ENCODE results near the gene GMDS.

The GMDS gene

GRCh38 chr6:1611572-1612298 is 633.7 kb downstream of the GMDS start:
- DNase-seq (ENCODE audit: low read depth, low spot score), result no peak
- H3K4me3 ChIP-seq (ENCODE audit: low read depth, low read length), result peak overlapping the region; percentile 62
- TF ChIP-seq CTCF (IDR thresholded peaks at IDR 0.05; ENCODE audit: low read depth, low read length), result no peak
- in situ Hi-C loops (cut with HindIII; ENCODE audit: low sequenced_read_pairs), result no loop called here

- peak; percentile 2 for TF ChIP-seq CTCF (IDR thresholded peaks at IDR 0.05; ENCODE audit: low read depth, low read length)
- in situ Hi-C loops (cut with HindIII; ENCODE audit: low sequenced_read_pairs), result no loop called here
- peak overlapping the region; percentile 57 for H3K4me3 ChIP-seq (ENCODE audit: low read depth, low read length)
- DNase-seq (ENCODE audit: low read depth, low spot score), result no peak
Observed at GRCh38 chr6:1611322-1611571, 634.2 kb downstream of the GMDS start.

DNA sequence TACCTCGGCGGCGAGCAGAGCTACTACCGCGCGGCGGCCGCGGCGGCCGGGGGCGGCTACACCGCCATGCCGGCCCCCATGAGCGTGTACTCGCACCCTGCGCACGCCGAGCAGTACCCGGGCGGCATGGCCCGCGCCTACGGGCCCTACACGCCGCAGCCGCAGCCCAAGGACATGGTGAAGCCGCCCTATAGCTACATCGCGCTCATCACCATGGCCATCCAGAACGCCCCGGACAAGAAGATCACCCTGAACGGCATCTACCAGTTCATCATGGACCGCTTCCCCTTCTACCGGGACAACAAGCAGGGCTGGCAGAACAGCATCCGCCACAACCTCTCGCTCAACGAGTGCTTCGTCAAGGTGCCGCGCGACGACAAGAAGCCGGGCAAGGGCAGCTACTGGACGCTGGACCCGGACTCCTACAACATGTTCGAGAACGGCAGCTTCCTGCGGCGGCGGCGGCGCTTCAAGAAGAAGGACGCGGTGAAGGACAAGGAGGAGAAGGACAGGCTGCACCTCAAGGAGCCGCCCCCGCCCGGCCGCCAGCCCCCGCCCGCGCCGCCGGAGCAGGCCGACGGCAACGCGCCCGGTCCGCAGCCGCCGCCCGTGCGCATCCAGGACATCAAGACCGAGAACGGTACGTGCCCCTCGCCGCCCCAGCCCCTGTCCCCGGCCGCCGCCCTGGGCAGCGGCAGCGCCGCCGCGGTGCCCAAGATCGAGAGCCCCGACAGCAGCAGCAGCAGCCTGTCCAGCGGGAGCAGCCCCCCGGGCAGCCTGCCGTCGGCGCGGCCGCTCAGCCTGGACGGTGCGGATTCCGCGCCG is 634.7 kb downstream of the GMDS start:
- no peak for TF ChIP-seq CTCF (IDR thresholded peaks at IDR 0.05; ENCODE audit: low read depth, low read length)
- H3K4me3 ChIP-seq (ENCODE audit: low read depth, low read length), result peak overlapping the region; percentile 57
- DNase-seq (ENCODE audit: low read depth, low spot score), result no peak
- in situ Hi-C loops (cut with HindIII; ENCODE audit: low sequenced_read_pairs), result no loop called here

- in situ Hi-C loops (cut with HindIII; ENCODE audit: low sequenced_read_pairs), result no loop called here
- DNase-seq (ENCODE audit: low read depth, low spot score), result peak; percentile 96
- TF ChIP-seq CTCF (IDR thresholded peaks at IDR 0.05; ENCODE audit: low read depth, low read length), result no peak
- H3K4me3 ChIP-seq (ENCODE audit: low read depth, low read length), result peak within 1 kb of the TSS; percentile 57
Observed at GRCh38 chr6:1609648-1610496, 635.5 kb downstream of the GMDS start, which contains the start of gene FOXC1. Gene FOXC1, plus strand, starts transcription at chr6:1609915. Its CDS starts 531 bp downstream, at chr6:1610446.

DNA sequence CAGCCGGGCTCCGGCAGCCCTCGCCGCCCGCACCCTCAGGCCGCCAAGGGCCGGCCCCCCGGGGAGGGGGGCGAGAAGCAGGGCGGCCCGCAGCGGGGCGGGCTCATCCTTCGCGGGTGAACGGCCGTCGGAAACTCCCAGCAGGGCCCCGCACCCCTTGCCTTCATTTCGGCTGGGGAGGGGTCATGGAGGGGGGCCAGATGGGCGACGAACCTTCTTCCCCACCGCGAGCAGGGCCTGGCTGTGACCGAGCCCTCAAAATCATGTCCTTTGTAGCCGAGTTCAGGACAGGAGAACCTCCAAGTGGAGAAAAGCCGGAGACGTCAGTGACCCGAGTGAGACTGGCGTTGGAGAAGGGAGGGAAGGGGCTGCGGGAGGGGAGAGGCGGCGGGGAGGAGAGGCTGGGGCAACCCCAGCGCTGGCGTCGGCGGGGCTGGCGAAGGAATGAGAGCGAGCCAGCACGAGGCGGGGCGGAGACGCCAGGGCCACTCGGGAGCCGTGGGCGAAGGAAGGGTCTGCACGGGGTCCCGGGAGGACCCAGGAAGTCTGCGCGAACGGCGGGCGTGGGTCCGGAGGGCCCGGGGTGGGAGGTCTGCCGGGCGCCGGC is 636.3 kb downstream of the GMDS start:
- no peak for TF ChIP-seq CTCF (IDR thresholded peaks at IDR 0.05; ENCODE audit: low read depth, low read length)
- in situ Hi-C loops (cut with HindIII; ENCODE audit: low sequenced_read_pairs), result no loop called here
- peak; percentile 20 for DNase-seq (ENCODE audit: low read depth, low spot score)
- peak overlapping the region; percentile 31 for H3K4me3 ChIP-seq (ENCODE audit: low read depth, low read length)
